Fibroblast of mammary gland (primary cell): ENCODE results near the gene UBQLNL.

Experiments
- DNase-seq: peaks from one replicate; pipeline ENCODE4 v3.0.0-alpha.2; 2010; ENCODE audit warnings: low read depth
- H3K4me3 ChIP-seq: 2 replicates; pipeline ENCODE4 v1.5.1; 2011; ENCODE audit warnings: low read depth, mild to moderate bottlenecking, low read length, moderate library complexity; ENCODE audit not compliant: control insufficient read depth
- CTCF ChIP-seq: conservative IDR thresholded peaks from 2 replicates; pipeline ENCODE4 v1.5.1; 2011; ENCODE audit warnings: low read depth, low read length, inconsistent platforms; ENCODE audit not compliant: control insufficient read depth, insufficient read depth

UBQLNL gene

GRCh38 chr11:5486421-5486820 lies 30.1 kb downstream of the UBQLNL start:
- H3K4me3 ChIP-seq = no peak overlapping the region
- TF ChIP-seq CTCF = no peak

GRCh38 chr11:5486003-5486402 lies 30.5 kb downstream of the UBQLNL start:
- no peak overlapping the region for H3K4me3 ChIP-seq
- no peak for DNase-seq

More at GRCh38 chr11:5486421-5486820, 30.1 kb downstream of the UBQLNL start:
- DNase-seq = no peak

GRCh38 chr11:5476186-5476819 lies 40.2 kb downstream of the UBQLNL start:
- TF ChIP-seq CTCF = peak; percentile 88
- peak; percentile 60 for DNase-seq
- no peak overlapping the region for H3K4me3 ChIP-seq

More at GRCh38 chr11:5486003-5486402, 30.5 kb downstream of the UBQLNL start:
- no peak for TF ChIP-seq CTCF

- TF ChIP-seq CTCF = no peak
- no peak for DNase-seq
- H3K4me3 ChIP-seq = no peak overlapping the region
Measured at GRCh38 chr11:5473921-5474320, 42.6 kb downstream of the UBQLNL start.

- no peak for DNase-seq
- no peak for TF ChIP-seq CTCF
- H3K4me3 ChIP-seq = no peak overlapping the region
Measured at GRCh38 chr11:5467527-5467926, 49.0 kb downstream of the UBQLNL start.
